ENCODE measurements around the gene TRPC6. TPM values are rescaled to one million over a fixed set of nuclear protein-coding genes. Genes with fewer than 3 reads are reported as not detected.

The TRPC6 gene
- total RNA-seq = 25.6 TPM

DNA sequence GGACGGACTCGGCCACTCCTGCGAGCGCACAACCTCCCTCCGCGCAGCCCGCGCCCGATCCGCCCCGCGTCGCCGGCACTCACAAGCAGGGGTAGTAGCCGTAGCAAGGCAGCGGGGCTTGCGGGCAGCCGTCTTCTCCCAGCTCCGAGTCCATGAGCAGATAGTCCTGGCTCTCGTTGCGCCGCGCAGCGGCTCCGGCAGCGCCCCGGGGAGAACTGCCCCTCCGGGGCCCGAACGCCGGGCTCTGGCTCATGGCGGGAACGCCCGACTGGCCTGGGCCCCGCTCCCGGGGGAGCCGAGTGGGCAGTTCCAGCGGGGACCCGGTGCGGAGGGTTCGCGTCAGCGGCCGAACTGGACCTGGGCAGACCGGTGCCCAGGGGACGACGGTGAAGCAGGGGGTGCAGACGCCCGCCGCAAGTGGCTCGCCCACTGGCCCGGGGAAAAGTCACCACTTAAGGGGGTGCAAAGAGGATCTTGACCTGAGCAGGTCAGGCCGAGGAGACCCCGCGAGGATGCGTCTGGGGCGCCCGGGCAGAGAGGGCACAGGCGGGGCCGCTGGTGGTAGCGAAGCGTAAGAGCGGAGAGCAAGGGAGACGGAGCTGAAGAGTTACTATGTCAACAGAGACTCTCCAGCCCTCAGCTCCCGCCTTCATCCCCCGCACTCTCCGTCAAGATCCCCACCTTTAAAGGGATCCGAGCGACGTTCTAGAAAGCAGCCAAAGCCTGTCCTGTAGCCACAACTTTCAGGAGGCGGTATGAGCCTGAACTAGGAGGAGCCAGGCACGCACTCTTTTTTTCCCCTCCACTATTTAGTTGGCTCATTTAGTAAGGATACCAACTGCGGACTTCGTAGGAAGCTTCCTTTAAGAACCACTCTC, at the start of gene TRPC6:
Gene TRPC6, minus strand, starts transcription at position 757 of the 878 bp plus-strand sequence. Its CDS starts 504 bp downstream, at position 253.
- Histone ChIP-seq H3K9me3 (ENCODE audit: control insufficient read depth in 3 of 3, low read length in 3 of 3) (no peaks in the 10 kb centered on the region), H3K4me3 (ENCODE audit: low read length in 3 of 3) (peak within 1 kb of the TSS; percentile 55 to 67 (median 56)), H3K4me1 (ENCODE audit: control insufficient read depth in 3 of 3, insufficient read depth in 3 of 3, low read length in 3 of 3) (no peaks in the 10 kb centered on the region), H3K9ac (ENCODE audit: low read depth in 1 of 3, low read length in 3 of 3) (peak within 1 kb of the TSS; percentile 25 to 54 (median 34)), H3K27ac (ENCODE audit: low read depth, low read length) (peak within 1 kb of the TSS; percentile 40), H3K36me3 (ENCODE audit: control insufficient read depth in 3 of 3, insufficient read depth in 3 of 3, low read length in 3 of 3) (no peaks in the 10 kb centered on the region), H3K27me3 (ENCODE audit: control insufficient read depth in 3 of 3, insufficient read depth in 3 of 3, low read length in 3 of 3) (peaks cover 11 to 19% (median 15%) of the 10 kb centered on the region in 3 donors)

- H3K27ac ChIP-seq (ENCODE audit: low read depth, low read length) = no peak overlapping the region
- no peaks in the 10 kb centered on the region for H3K4me1 ChIP-seq (ENCODE audit: control insufficient read depth in 3 of 3, insufficient read depth in 3 of 3, low read length in 3 of 3)
- H3K36me3 ChIP-seq (ENCODE audit: control insufficient read depth in 3 of 3, insufficient read depth in 3 of 3, low read length in 3 of 3) = no peaks in the 10 kb centered on the region
- H3K9me3 ChIP-seq (ENCODE audit: control insufficient read depth in 3 of 3, low read length in 3 of 3) = no peaks in the 10 kb centered on the region
- no peak overlapping the region for H3K4me3 ChIP-seq (ENCODE audit: low read length in 3 of 3)
- H3K9ac ChIP-seq (ENCODE audit: low read depth in 1 of 3, low read length in 3 of 3) = no peak overlapping the region
- H3K27me3 ChIP-seq (ENCODE audit: control insufficient read depth in 3 of 3, insufficient read depth in 3 of 3, low read length in 3 of 3) = peaks cover 0 to 3% (median 0%) of the 10 kb centered on the region in 3 donors
Measured at GRCh38 chr11:101620026-101620425, 36.2 kb upstream of the TRPC6 start.

DNA sequence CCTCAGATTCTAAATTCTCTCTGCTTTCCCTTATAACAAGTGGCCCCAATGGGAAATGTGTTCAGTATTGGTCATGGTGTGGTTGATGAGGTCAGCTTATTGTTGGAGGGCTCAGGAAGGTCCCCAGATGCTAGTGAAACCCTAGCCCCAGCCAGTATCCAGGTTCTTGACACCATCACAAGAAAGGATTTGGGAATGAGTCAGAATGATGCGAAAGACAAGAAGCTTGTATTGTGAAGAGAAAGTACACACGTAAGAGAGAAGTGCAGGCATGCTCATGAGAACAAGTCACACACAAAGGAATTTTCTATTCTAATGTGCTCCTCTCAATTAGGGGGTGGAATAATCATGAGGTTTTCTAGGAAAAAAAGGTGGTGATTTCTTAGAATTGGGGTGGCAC, 34.9 kb upstream of the TRPC6 start:
- H3K9ac ChIP-seq (ENCODE audit: low read depth in 1 of 3, low read length in 3 of 3) = no peak overlapping the region
- H3K27me3 ChIP-seq (ENCODE audit: control insufficient read depth in 3 of 3, insufficient read depth in 3 of 3, low read length in 3 of 3) = peaks cover 0 to 3% (median 0%) of the 10 kb centered on the region in 3 donors
- H3K9me3 ChIP-seq (ENCODE audit: control insufficient read depth in 3 of 3, low read length in 3 of 3) = no peaks in the 10 kb centered on the region
- no peaks in the 10 kb centered on the region for H3K4me1 ChIP-seq (ENCODE audit: control insufficient read depth in 3 of 3, insufficient read depth in 3 of 3, low read length in 3 of 3)
- H3K36me3 ChIP-seq (ENCODE audit: control insufficient read depth in 3 of 3, insufficient read depth in 3 of 3, low read length in 3 of 3) = no peaks in the 10 kb centered on the region
- H3K4me3 ChIP-seq (ENCODE audit: low read length in 3 of 3) = no peak overlapping the region
- H3K27ac ChIP-seq (ENCODE audit: low read depth, low read length) = no peak overlapping the region

DNA sequence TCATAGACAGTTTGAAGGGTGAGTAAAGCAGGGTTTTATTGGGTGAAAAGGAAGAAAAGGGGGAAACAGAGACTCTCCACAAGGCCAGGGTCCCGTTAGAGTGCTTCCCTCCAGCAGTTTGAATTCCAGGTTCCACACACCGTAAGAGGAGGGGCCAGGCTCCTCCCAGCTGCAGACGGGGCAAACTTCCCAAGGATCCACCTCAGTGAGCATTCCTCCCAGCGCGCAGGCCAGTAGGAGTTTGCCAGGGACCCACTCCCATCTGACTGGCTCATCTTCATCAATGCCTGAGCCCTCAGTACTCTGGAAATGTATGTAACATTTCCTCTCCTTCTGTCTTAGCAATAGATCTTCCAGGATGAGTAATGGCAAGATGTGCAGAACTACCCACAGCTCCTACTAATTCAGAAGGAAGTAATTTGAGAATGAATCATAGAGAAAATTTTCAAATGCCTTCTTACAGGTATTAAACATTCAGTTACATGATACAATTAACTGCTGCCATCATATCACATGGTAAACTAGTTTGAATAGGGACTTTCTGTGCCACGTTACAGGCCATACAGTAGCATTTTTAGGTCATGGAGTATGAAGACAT, 34.0 kb upstream of the TRPC6 start:
- Histone ChIP-seq H3K4me1 (ENCODE audit: control insufficient read depth in 3 of 3, insufficient read depth in 3 of 3, low read length in 3 of 3) (no peaks in the 10 kb centered on the region), H3K36me3 (ENCODE audit: control insufficient read depth in 3 of 3, insufficient read depth in 3 of 3, low read length in 3 of 3) (no peaks in the 10 kb centered on the region), H3K27me3 (ENCODE audit: control insufficient read depth in 3 of 3, insufficient read depth in 3 of 3, low read length in 3 of 3) (peaks cover 0 to 3% (median 0%) of the 10 kb centered on the region in 3 donors)

DNA sequence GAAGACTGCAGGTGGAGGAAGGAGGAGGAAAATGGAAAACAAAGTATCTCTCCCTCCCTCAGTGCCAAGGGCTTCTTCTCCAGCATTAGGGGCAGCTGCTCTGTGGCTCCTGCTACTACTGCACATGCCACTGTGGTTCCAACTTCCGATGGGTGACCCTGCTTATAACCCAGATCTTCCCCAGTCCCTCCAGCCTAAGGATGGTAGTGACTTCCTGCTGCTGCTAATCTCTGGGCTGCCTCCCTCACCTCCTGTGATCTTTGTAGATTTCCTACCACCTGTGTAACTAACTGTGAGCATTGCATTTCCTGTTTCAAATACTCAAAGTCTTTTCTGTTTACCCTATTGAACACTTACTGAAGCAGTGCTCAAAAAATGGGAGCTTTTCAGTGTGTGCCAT, 28.7 kb upstream of the TRPC6 start:
- H3K36me3 ChIP-seq (ENCODE audit: control insufficient read depth in 3 of 3, insufficient read depth in 3 of 3, low read length in 3 of 3) = no peaks in the 10 kb centered on the region
- no peaks in the 10 kb centered on the region for H3K9me3 ChIP-seq (ENCODE audit: control insufficient read depth in 3 of 3, low read length in 3 of 3)
- no peak overlapping the region for H3K4me3 ChIP-seq (ENCODE audit: low read length in 3 of 3)
- no peaks in the 10 kb centered on the region for H3K27me3 ChIP-seq (ENCODE audit: control insufficient read depth in 3 of 3, insufficient read depth in 3 of 3, low read length in 3 of 3)
- H3K4me1 ChIP-seq (ENCODE audit: control insufficient read depth in 3 of 3, insufficient read depth in 3 of 3, low read length in 3 of 3) = no peaks in the 10 kb centered on the region
- no peak overlapping the region for H3K9ac ChIP-seq (ENCODE audit: low read depth in 1 of 3, low read length in 3 of 3)
- H3K27ac ChIP-seq (ENCODE audit: low read depth, low read length) = no peak overlapping the region

More for the DNA sequence above, 34.0 kb upstream of the TRPC6 start:
- Histone ChIP-seq H3K9ac (ENCODE audit: low read depth in 1 of 3, low read length in 3 of 3) (no peak overlapping the region), H3K27ac (ENCODE audit: low read depth, low read length) (no peak overlapping the region), H3K9me3 (ENCODE audit: control insufficient read depth in 3 of 3, low read length in 3 of 3) (no peaks in the 10 kb centered on the region), H3K4me3 (ENCODE audit: low read length in 3 of 3) (no peak overlapping the region)

DNA sequence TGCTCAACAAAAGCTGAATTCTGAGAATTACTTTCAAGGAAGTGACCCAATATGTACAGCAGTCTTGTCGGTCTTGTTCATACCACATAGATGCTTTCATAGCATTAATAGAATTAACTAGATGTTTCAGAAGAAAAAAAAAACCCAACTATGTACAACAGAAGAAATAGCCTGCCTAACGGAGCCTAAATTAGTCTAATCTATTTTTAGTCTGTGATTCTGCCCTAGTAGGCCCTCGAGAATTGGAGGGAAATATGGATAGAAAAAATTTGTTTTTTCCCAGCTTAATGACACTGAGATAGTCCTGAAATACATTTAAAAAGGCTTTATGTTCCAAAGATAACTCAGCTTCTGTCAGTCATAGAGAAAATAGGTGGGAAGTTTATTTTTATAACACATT, 17.1 kb upstream of the TRPC6 start:
- Histone ChIP-seq H3K4me1 (ENCODE audit: control insufficient read depth in 3 of 3, insufficient read depth in 3 of 3, low read length in 3 of 3) (no peaks in the 10 kb centered on the region), H3K27me3 (ENCODE audit: control insufficient read depth in 3 of 3, insufficient read depth in 3 of 3, low read length in 3 of 3) (no peaks in the 10 kb centered on the region), H3K4me3 (ENCODE audit: low read length in 3 of 3) (no peak overlapping the region), H3K9me3 (ENCODE audit: control insufficient read depth in 3 of 3, low read length in 3 of 3) (no peaks in the 10 kb centered on the region), H3K27ac (ENCODE audit: low read depth, low read length) (no peak overlapping the region), H3K9ac (ENCODE audit: low read depth in 1 of 3, low read length in 3 of 3) (no peak overlapping the region), H3K36me3 (ENCODE audit: control insufficient read depth in 3 of 3, insufficient read depth in 3 of 3, low read length in 3 of 3) (no peaks in the 10 kb centered on the region)

DNA sequence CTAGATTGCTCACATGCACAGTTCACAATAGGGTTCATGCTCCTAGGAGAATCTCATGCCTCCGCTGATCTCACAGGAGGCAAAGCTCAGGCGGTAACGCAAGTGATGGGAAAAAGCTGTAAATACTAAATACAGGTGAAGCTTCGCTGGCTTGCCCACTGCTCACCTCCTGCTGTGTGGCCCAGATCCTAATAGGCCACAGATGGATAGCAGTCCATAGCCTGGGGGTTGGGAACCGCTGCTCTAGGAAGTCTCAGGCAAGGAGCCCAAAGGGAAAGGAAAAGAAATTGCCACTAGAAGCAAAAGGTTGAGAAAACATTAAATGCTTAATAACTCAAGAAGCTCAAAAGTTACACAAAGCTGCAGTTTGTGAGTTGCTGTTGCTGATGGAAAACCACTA, 3.2 kb upstream of the TRPC6 start:
- Histone ChIP-seq H3K4me3 (ENCODE audit: low read length in 3 of 3) (no peak overlapping the region), H3K9me3 (ENCODE audit: control insufficient read depth in 3 of 3, low read length in 3 of 3) (no peaks in the 10 kb centered on the region), H3K27ac (ENCODE audit: low read depth, low read length) (no peak overlapping the region), H3K9ac (ENCODE audit: low read depth in 1 of 3, low read length in 3 of 3) (no peak overlapping the region), H3K27me3 (ENCODE audit: control insufficient read depth in 3 of 3, insufficient read depth in 3 of 3, low read length in 3 of 3) (peaks cover 9 to 18% (median 15%) of the 10 kb centered on the region in 3 donors), H3K36me3 (ENCODE audit: control insufficient read depth in 3 of 3, insufficient read depth in 3 of 3, low read length in 3 of 3) (no peaks in the 10 kb centered on the region), H3K4me1 (ENCODE audit: control insufficient read depth in 3 of 3, insufficient read depth in 3 of 3, low read length in 3 of 3) (no peaks in the 10 kb centered on the region)

GRCh38 chr11:101584655-101585054, 848 bp upstream of the TRPC6 start:
- H3K27me3 ChIP-seq (ENCODE audit: control insufficient read depth in 3 of 3, insufficient read depth in 3 of 3, low read length in 3 of 3) = peaks cover 11 to 19% (median 15%) of the 10 kb centered on the region in 3 donors
- no peak overlapping the region for H3K27ac ChIP-seq (ENCODE audit: low read depth, low read length)

DNA sequence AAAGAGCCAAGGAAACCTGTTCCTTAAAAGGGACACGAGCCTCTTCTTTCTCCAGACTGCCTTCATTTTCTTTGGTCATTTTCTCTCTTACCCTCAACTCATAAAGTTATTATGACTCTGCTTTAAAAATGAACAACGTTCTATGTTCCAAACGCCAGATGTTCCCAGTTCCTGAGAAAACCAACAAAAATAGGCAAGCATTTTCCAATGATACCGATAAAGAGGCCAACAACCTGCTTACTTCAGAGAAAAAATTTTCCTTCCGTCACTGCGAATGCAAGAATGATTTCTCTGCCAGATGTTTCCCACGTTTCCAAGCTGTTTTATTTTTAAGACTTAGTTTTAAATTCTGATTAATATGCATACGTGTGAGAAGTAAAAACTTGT, 315 bp upstream of the TRPC6 start:
- peak overlapping the region in 1 of 3 donors; percentile 34 for H3K9ac ChIP-seq (ENCODE audit: low read depth in 1 of 3, low read length in 3 of 3)
- no peak overlapping the region for H3K27ac ChIP-seq (ENCODE audit: low read depth, low read length)
- H3K4me3 ChIP-seq (ENCODE audit: low read length in 3 of 3) = peak overlapping the region; percentile 55 to 56 (median 55)

More at GRCh38 chr11:101584655-101585054, 848 bp upstream of the TRPC6 start:
- no peaks in the 10 kb centered on the region for H3K36me3 ChIP-seq (ENCODE audit: control insufficient read depth in 3 of 3, insufficient read depth in 3 of 3, low read length in 3 of 3)
- H3K4me1 ChIP-seq (ENCODE audit: control insufficient read depth in 3 of 3, insufficient read depth in 3 of 3, low read length in 3 of 3) = no peaks in the 10 kb centered on the region
- no peaks in the 10 kb centered on the region for H3K9me3 ChIP-seq (ENCODE audit: control insufficient read depth in 3 of 3, low read length in 3 of 3)
- no peak overlapping the region for H3K9ac ChIP-seq (ENCODE audit: low read depth in 1 of 3, low read length in 3 of 3)
- peak overlapping the region in 1 of 3 donors; percentile 55 for H3K4me3 ChIP-seq (ENCODE audit: low read length in 3 of 3)

GRCh38 chr11:101582989-101583250, 887 bp downstream of the TRPC6 start:
- Histone ChIP-seq H3K27me3 (ENCODE audit: control insufficient read depth in 3 of 3, insufficient read depth in 3 of 3, low read length in 3 of 3) (peaks cover 11 to 19% (median 15%) of the 10 kb centered on the region in 3 donors), H3K9ac (ENCODE audit: low read depth in 1 of 3, low read length in 3 of 3) (peak overlapping the region; percentile 14 to 54 (median 25)), H3K4me3 (ENCODE audit: low read length in 3 of 3) (peak overlapping the region; percentile 52 to 67 (median 55)), H3K27ac (ENCODE audit: low read depth, low read length) (no peak overlapping the region), H3K4me1 (ENCODE audit: control insufficient read depth in 3 of 3, insufficient read depth in 3 of 3, low read length in 3 of 3) (no peaks in the 10 kb centered on the region), H3K9me3 (ENCODE audit: control insufficient read depth in 3 of 3, low read length in 3 of 3) (no peaks in the 10 kb centered on the region), H3K36me3 (ENCODE audit: control insufficient read depth in 3 of 3, insufficient read depth in 3 of 3, low read length in 3 of 3) (no peaks in the 10 kb centered on the region)

More for the DNA sequence above, 315 bp upstream of the TRPC6 start:
- Histone ChIP-seq H3K27me3 (ENCODE audit: control insufficient read depth in 3 of 3, insufficient read depth in 3 of 3, low read length in 3 of 3) (peaks cover 11 to 19% (median 15%) of the 10 kb centered on the region in 3 donors), H3K9me3 (ENCODE audit: control insufficient read depth in 3 of 3, low read length in 3 of 3) (no peaks in the 10 kb centered on the region), H3K4me1 (ENCODE audit: control insufficient read depth in 3 of 3, insufficient read depth in 3 of 3, low read length in 3 of 3) (no peaks in the 10 kb centered on the region), H3K36me3 (ENCODE audit: control insufficient read depth in 3 of 3, insufficient read depth in 3 of 3, low read length in 3 of 3) (no peaks in the 10 kb centered on the region)

Data from skeletal muscle tissue (tissue), 4 donors.